Hematopoietic multipotent progenitor cell treated with erythropoietin and hydrocortisone succinate and interleukin-3 and kit ligand, for 6 days (in vitro differentiated cells): ENCODE results near the gene GCNT2.
"Not testable (repeated sequence)": the region's sequence is repeated elsewhere in the genome, so short reads cannot be mapped to it uniquely, and the experiment has no call there.

Experiments
- DNase-seq: peaks from one replicate; pipeline ENCODE4 v3.0.0-alpha.2; 2015

GCNT2 gene

GRCh38 chr6:10514049-10514780, 6.9 kb upstream of the GCNT2 start:
- no peak for DNase-seq

- DNase-seq: no peak
These were observed 4.2 kb upstream of the GCNT2 start for GRCh38 chr6:10516953-10517352.

- peak; percentile 97 for DNase-seq
These were observed 2.4 kb upstream of the GCNT2 start for GRCh38 chr6:10518557-10519407.

- not testable (repeated sequence) for DNase-seq
These were observed 1.8 kb upstream of the GCNT2 start for GRCh38 chr6:10519408-10519697.

GRCh38 chr6:10520468-10520867, 683 bp upstream of the GCNT2 start:
- DNase-seq: peak; percentile 49

- DNase-seq: peak; percentile 55
These were observed 1.9 kb downstream of the GCNT2 start for GRCh38 chr6:10522929-10523573.

GRCh38 chr6:10526156-10526555, 5.0 kb downstream of the GCNT2 start:
- DNase-seq: no peak

- DNase-seq: peak; percentile 84
These were observed 7.2 kb downstream of the GCNT2 start for GRCh38 chr6:10528158-10528981.

GRCh38 chr6:10529231-10529801, 8.2 kb downstream of the GCNT2 start:
- DNase-seq: peak; percentile 45

- DNase-seq: not testable (repeated sequence)
These were observed 8.8 kb downstream of the GCNT2 start for GRCh38 chr6:10529828-10530374.

- DNase-seq: peak; percentile 41
These were observed 10.4 kb downstream of the GCNT2 start for GRCh38 chr6:10531503-10531902.

GRCh38 chr6:10531942-10532341, 10.8 kb downstream of the GCNT2 start:
- DNase-seq: peak; percentile 39

- no peak for DNase-seq
These were observed 11.2 kb downstream of the GCNT2 start for GRCh38 chr6:10532392-10532791.

GRCh38 chr6:10534419-10534762, 13.2 kb downstream of the GCNT2 start:
- no peak for DNase-seq

- DNase-seq: peak; percentile 44
These were observed 14.0 kb downstream of the GCNT2 start for GRCh38 chr6:10535193-10535592.

- no peak for DNase-seq
These were observed 16.6 kb downstream of the GCNT2 start for GRCh38 chr6:10537726-10538125.

- no peak for DNase-seq
These were observed 19.1 kb downstream of the GCNT2 start for GRCh38 chr6:10540073-10540746.

GRCh38 chr6:10541591-10541990, 20.4 kb downstream of the GCNT2 start:
- DNase-seq: no peak

- no peak for DNase-seq
These were observed 21.1 kb downstream of the GCNT2 start for GRCh38 chr6:10542213-10542612.

- no peak for DNase-seq
These were observed 22.3 kb downstream of the GCNT2 start for GRCh38 chr6:10543488-10543887.

- no peak for DNase-seq
These were observed 24.3 kb downstream of the GCNT2 start for GRCh38 chr6:10545482-10545881.

- no peak for DNase-seq
These were observed 26.7 kb downstream of the GCNT2 start for GRCh38 chr6:10547809-10548208.
